B cell (primary cell): ENCODE measurements around the gene ANKRD40CL. TPM values are rescaled to one million over a fixed set of nuclear protein-coding genes. Genes with fewer than 3 reads are reported as not detected.

Source experiments
- ATAC-seq: fragments of 200-7000 bp; cut with Tn5 transposase; one replicate; pipeline ENCODE4 v1.10.0; 2021; ENCODE audit warnings: low read depth, mild to moderate bottlenecking, moderate number of reproducible peaks, moderate library complexity
- CTCF ChIA-PET: fragments of 350-600 bp; sonication (Branson Sonifier 250); formaldehyde crosslinking; loops from one replicate; lab custom pipeline; 2021; ENCODE audit warnings: antibody characterized with exemption, inconsistent platforms; lab: Charles Lee
- POLR2A ChIA-PET: fragments of 350-600 bp; sonication (Branson Sonifier 250); formaldehyde crosslinking; loops from one replicate; lab custom pipeline; 2021; ENCODE audit warnings: antibody characterized with exemption; lab: Charles Lee
- DNase-seq: peaks from one replicate; pipeline ENCODE4 v3.0.0; 2013
- H2AFZ ChIP-seq: 2 replicates; pipeline ENCODE4 v1.6.1; 2012; ENCODE audit warnings: mild to moderate bottlenecking, low read depth, low read length; ENCODE audit not compliant: insufficient read depth, poor library complexity, severe bottlenecking
- H3K27ac ChIP-seq, 2 donors: 1 replicate in 1 of 2; 2 replicates in 1 of 2; pipeline ENCODE4 v1.5.1; 2012 to 2013; ENCODE audit warnings: low read length in 2 of 2, mild to moderate bottlenecking in 2 of 2, moderate library complexity in 1 of 2
- H3K27me3 ChIP-seq, 4 experiments: fragments of 200-600 bp in 1 of 4; sonication (generic) in 1 of 4; replicated peaks in 1 of 4; 1 replicate in 2 of 4; 2 replicates in 2 of 4; pipeline versions ENCODE4 v1.6.1 to v1.7.0; 2013 to 2016; ENCODE audit warnings: low read length in 3 of 4, mild to moderate bottlenecking in 2 of 4, mixed read lengths in 1 of 4, moderate library complexity in 1 of 4; ENCODE audit not compliant: insufficient read depth in 4 of 4, control insufficient read depth in 3 of 4; ENCODE audit errors: control extremely low read depth in 1 of 4
- H3K36me3 ChIP-seq, 2 experiments: replicated peaks in 1 of 2; 1 replicate in 1 of 2; 2 replicates in 1 of 2; pipeline versions ENCODE4 v1.6.1 to v1.7.1; 2013; ENCODE audit warnings: low read length in 1 of 2; ENCODE audit not compliant: insufficient read depth in 2 of 2, control insufficient read depth in 1 of 2; ENCODE audit errors: control extremely low read depth in 1 of 2, extremely low read depth in 1 of 2
- H3K4me1 ChIP-seq, 2 donors: fragments of 200-600 bp in 1 of 2; sonication (generic) in 1 of 2; 1 replicate in 1 of 2; 2 replicates in 1 of 2; pipeline versions ENCODE4 v1.5.1 to v1.6.1; 2013 to 2017; ENCODE audit warnings: low read length in 2 of 2; ENCODE audit not compliant: control insufficient read depth in 2 of 2, insufficient read depth in 2 of 2
- H3K4me2 ChIP-seq: replicated peaks from 2 replicates; pipeline ENCODE3; 2012; ENCODE audit warnings: mild to moderate bottlenecking, low read depth, low read length; ENCODE audit not compliant: poor library complexity, severe bottlenecking
- H3K4me3 ChIP-seq, 5 experiments: fragments of 200-600 bp in 1 of 5; sonication (generic) in 1 of 5; 1 replicate in 3 of 5; 2 replicates in 2 of 5; pipeline versions ENCODE4 v1.5.1 to v1.7.0; 2011 to 2016; ENCODE audit warnings: low read length in 4 of 5, mild to moderate bottlenecking in 4 of 5, low read depth in 2 of 5, control low read depth in 1 of 5, moderate library complexity in 1 of 5; ENCODE audit not compliant: insufficient read depth in 1 of 5; ENCODE audit errors: control extremely low read depth in 1 of 5, extremely low read depth in 1 of 5
- H3K79me2 ChIP-seq: fragments of 200-600 bp; sonication (generic); one replicate; pipeline ENCODE4 v1.6.0; 2016; ENCODE audit warnings: low read length; ENCODE audit not compliant: control insufficient read depth, insufficient read depth
- H3K9ac ChIP-seq: fragments of 200-600 bp; sonication (generic); 2 replicates; pipeline ENCODE4 v1.6.1; 2017; ENCODE audit warnings: mild to moderate bottlenecking, low read length, moderate library complexity
- H3K9me3 ChIP-seq, 3 donors: one replicate each; pipeline versions ENCODE4 v1.6.1 to v1.7.1; 2013; ENCODE audit warnings: low read length in 2 of 3; ENCODE audit not compliant: control insufficient read depth in 2 of 3, insufficient read depth in 1 of 3; ENCODE audit errors: control extremely low read depth in 1 of 3
- H4K20me1 ChIP-seq: 2 replicates; pipeline ENCODE4 v1.6.0; 2012; ENCODE audit warnings: mild to moderate bottlenecking, low read length; ENCODE audit not compliant: insufficient read depth, control insufficient read depth, poor library complexity, severe bottlenecking
- H3K27ac Mint-ChIP-seq: one replicate; pipeline ENCODE4 v1.8.0; 2021; ENCODE audit warnings: mixed read lengths
- H3K27me3 Mint-ChIP-seq: one replicate; pipeline ENCODE4 v1.8.0; 2021; ENCODE audit warnings: mixed read lengths
- H3K4me1 Mint-ChIP-seq: one replicate; pipeline ENCODE4 v1.8.0; 2021; ENCODE audit warnings: mixed read lengths
- H3K4me3 Mint-ChIP-seq: one replicate; pipeline ENCODE4 v1.8.0; 2021; ENCODE audit warnings: mixed read lengths
- H3K9me3 Mint-ChIP-seq: one replicate; pipeline ENCODE4 v1.8.0; 2022; ENCODE audit warnings: mixed read lengths; ENCODE audit not compliant: insufficient read depth
- CTCF ChIP-seq: fragments of 200-600 bp; IDR thresholded peaks from one replicate; pipeline ENCODE4 v1.8.0; 2022; ENCODE audit warnings: antibody characterized with exemption, mild to moderate bottlenecking
- EZH2 ChIP-seq: IDR thresholded peaks from 2 replicates; pipeline ENCODE4 v1.6.1; 2012; ENCODE audit warnings: borderline replicate concordance, low read depth, mild to moderate bottlenecking, moderate library complexity, low read length; ENCODE audit not compliant: insufficient read depth, poor library complexity, severe bottlenecking
- WGBS: methylation state at CpG from one replicate; pipeline ENCODE4 v1.1.5; 2013; ENCODE audit warnings: missing lambda C conversion rate; ENCODE audit not compliant: insufficient coverage; 5-methylcytosine and 5-hydroxymethylcytosine counted together
- intact Hi-C: fragments of 100-400 bp; cut with micrococcal nuclease; formaldehyde crosslinking; loops from one replicate; pipeline ENCODE4 v1.10.0; 2022
- polyA plus RNA-seq: library from polyadenylated mRNA; depleted of rRNA; stranded (reverse); fragments of >200 nt; gene quantifications from 2 replicates; pipeline ENCODE4 v1.2.3, GENCODE V29; 2012
- total RNA-seq, 2 donors: library from RNA; stranded (reverse); fragments of 120-200 nt in 1 of 2; gene quantifications; 1 replicate in 1 of 2; 2 replicates in 1 of 2; pipeline versions ENCODE4 v1.2.3 to v1.2.4, GENCODE V29; 2013 to 2022

ANKRD40CL gene
- total and polyA plus RNA-seq, 2 donors (not counting 1 experiment from before 2014, with no cell fraction given) = not detected

GRCh38 chr17:50815400-50815799 is 48.1 kb upstream of the ANKRD40CL start:
- WGBS = 3% methylated on average over 3 of the region's 3 CpGs
- H3K4me3 ChIP-seq = no peak overlapping the region
- Mint-ChIP-seq H3K4me1 (peaks cover 5% of the 10 kb centered on the region), H3K4me3 (no peak overlapping the region), H3K27ac (no peak overlapping the region), H3K9me3 (peaks cover 2% of the 10 kb centered on the region), H3K27me3 (peaks cover 37% of the 10 kb centered on the region)
- intact Hi-C loops = no loop called here
- H3K27me3 ChIP-seq = peaks cover 0 to 7% (median 2%) of the 10 kb centered on the region in 4 experiments
- CTCF ChIA-PET = interaction anchor here (1.8 kb wide), 1 partner anchor 27 kb away, joined by 6 read pairs; no protein-coding TSS in a partner anchor
- no peaks in the 10 kb centered on the region for H3K9me3 ChIP-seq
- no peaks in the 10 kb centered on the region for H3K36me3 ChIP-seq
- POLR2A ChIA-PET = no interaction called here
- no peaks in the 10 kb centered on the region for H3K79me2 ChIP-seq
- no peak overlapping the region for H3K4me2 ChIP-seq
- no peak overlapping the region for H3K9ac ChIP-seq
- no peak for TF ChIP-seq CTCF
- no peaks in the 10 kb centered on the region for H4K20me1 ChIP-seq
- peaks cover 0 to 7% of the 10 kb centered on the region in 2 donors for H3K4me1 ChIP-seq
- H2AFZ ChIP-seq = no peak overlapping the region
- ATAC-seq (no peak), DNase-seq (no peak)
- no peak overlapping the region for H3K27ac ChIP-seq

GRCh38 chr17:50813583-50813982 is 46.3 kb upstream of the ANKRD40CL start:
- H3K9me3 Mint-ChIP-seq = peaks cover 2% of the 10 kb centered on the region
- H3K4me2 ChIP-seq = no peak overlapping the region
- H3K27me3 ChIP-seq = peaks cover 0 to 7% (median 2%) of the 10 kb centered on the region in 4 experiments
- H3K27me3 Mint-ChIP-seq = peaks cover 29% of the 10 kb centered on the region
- H4K20me1 ChIP-seq = no peaks in the 10 kb centered on the region
- no peak overlapping the region for H2AFZ ChIP-seq
- H3K27ac ChIP-seq = no peak overlapping the region
- H3K9me3 ChIP-seq = no peaks in the 10 kb centered on the region
- DNase-seq (no peak), ATAC-seq (no peak)
- no peak overlapping the region for H3K4me3 Mint-ChIP-seq
- H3K9ac ChIP-seq = no peak overlapping the region
- H3K4me1 ChIP-seq = peaks cover 0 to 7% of the 10 kb centered on the region in 2 donors
- peaks cover 5% of the 10 kb centered on the region for H3K4me1 Mint-ChIP-seq
- POLR2A ChIA-PET = no interaction called here
- no peak for TF ChIP-seq CTCF
- no peak for TF ChIP-seq EZH2
- no peak overlapping the region for H3K4me3 ChIP-seq
- intact Hi-C loops = no loop called here
- no peaks in the 10 kb centered on the region for H3K36me3 ChIP-seq
- no peak overlapping the region for H3K27ac Mint-ChIP-seq
- no peaks in the 10 kb centered on the region for H3K79me2 ChIP-seq
- CTCF ChIA-PET = no interaction called here
